ENCODE measurements around the gene NUDCD3.

Gene NUDCD3

DNA sequence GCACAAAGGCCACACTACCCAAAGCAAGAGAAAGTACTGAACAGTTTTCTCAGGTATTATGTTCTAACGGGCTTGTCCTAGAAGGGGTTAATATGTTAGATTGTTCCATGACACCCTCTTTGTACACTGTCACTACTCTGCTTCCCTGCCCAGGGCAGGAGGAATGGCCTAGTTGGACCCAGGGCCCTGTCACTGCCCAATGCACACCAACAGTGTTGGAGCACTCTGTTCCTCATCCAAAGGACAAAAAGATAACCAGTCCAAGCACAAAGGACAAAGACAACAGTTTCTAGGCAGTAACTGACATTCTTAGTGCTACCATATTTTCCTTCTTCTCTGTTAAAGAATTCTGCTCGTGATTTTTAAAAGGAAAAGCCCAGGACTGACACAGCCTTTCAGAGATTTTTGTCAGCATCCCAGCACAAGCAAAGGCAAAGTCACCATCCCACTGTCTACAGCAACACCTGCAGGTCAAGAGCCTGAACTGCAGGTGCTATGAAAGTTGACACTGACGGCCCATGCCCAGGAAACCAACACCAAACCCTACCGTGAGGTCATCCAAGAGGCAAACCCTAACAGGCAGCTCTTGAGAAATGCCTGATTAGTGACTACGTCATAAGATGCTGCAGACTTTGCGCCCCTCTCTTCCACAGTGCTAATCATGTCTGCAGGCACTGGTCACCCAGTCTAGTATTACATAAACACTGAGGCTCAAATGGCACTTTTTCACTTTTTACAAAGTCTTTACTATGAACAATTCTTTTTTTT lies 13.2 kb downstream of the NUDCD3 start:
- peak; percentile 56 to 76 for DNase-seq

- DNase-seq, result no peak
Observed at GRCh38 chr7:44476313-44476712, 14.1 kb downstream of the NUDCD3 start.

- no peak for DNase-seq
Observed at GRCh38 chr7:44473295-44473694, 17.2 kb downstream of the NUDCD3 start.

DNA sequence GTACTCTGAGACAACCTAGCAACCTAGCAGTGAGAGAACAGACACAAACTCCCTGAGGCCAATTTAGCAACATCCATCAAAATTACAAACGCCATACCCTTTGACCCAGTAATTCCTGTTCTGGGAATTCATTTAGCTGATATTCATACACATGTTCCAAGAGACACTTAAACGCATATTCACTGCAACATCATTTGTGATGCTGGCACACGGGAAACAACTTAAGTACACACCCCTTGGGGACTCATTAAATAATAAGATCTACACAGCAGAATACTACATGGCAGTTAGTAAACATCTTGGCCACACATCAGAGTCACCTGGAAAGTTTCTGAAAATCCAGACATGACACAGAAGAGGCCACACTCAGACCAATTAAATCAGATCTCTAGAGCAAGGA lies 17.6 kb downstream of the NUDCD3 start:
- no peak for DNase-seq

DNA sequence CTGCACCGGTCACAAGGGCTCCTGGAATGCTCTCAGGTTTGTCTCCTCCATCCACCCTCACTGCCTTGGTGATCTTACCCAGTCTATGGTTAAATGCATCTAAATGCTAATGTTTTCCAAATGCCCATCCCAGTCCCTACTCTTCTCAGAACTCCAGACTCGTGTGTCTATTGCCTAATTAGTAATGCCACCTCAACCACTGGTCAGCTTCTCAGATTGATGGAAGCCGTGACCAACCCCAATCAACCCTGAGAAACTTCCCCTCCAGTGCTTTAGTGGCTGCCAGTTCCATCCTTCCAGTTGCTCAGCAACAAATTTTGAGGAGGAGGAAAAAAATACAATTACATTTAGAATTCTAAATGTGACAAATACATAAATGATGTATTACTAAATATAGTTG lies 18.6 kb downstream of the NUDCD3 start:
- DNase-seq, result no peak

DNA sequence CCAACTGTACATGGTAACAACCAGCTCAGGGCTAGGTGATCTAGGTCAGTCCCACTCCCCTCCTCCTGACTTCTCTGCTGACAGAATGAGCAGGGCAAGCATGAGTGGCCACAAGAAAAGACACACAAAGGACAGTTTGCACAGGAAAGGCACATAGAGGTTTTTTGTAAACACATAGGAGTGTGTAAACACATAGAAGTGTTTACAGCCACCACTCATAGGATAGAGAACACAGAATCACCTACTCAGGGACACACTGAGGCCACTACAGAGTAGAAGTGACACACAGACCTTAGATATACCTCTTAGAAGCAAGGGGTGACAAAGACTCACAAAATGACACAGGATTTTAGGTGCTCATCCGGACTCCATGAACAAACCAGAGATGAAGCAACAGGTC lies 19.0 kb downstream of the NUDCD3 start:
- DNase-seq, result no peak

- no peak for DNase-seq
Observed at GRCh38 chr7:44470628-44471245, 19.7 kb downstream of the NUDCD3 start.

DNA sequence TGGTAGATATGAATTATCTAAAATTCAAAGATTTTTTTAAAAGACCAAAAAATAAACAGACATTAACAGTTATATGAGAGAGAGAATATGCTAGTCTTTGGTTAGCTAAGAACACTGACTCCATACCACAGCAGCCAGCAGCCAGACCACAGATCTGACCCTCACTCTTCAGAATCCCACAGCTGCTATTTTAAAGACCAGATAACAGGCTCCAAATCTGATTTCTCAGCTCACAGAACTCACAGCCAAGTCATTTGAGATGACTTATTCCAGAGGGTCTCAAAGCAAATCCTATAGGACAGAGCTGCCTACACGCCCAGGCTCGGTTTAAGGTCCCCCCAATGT lies 20.4 kb downstream of the NUDCD3 start:
- no peak for DNase-seq

GRCh38 chr7:44469461-44470134 lies 20.9 kb downstream of the NUDCD3 start:
- no peak for DNase-seq

DNA sequence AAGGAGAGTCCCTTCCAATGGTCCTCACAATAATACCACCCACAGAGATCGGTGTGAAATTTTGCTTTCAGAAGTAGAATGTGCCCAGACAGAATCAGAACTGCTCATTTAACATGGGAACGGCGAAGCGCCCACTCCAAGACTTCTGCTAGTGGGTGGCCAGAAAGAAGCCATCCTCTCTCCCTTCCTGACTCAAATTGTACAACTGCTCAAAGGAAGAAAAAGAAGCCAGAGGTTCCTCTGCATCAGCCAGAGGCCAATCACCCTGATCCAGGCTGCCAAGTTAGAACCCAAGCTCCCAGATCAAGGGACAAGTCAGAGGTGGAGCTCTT lies 23.3 kb downstream of the NUDCD3 start:
- no peak for DNase-seq

DNA sequence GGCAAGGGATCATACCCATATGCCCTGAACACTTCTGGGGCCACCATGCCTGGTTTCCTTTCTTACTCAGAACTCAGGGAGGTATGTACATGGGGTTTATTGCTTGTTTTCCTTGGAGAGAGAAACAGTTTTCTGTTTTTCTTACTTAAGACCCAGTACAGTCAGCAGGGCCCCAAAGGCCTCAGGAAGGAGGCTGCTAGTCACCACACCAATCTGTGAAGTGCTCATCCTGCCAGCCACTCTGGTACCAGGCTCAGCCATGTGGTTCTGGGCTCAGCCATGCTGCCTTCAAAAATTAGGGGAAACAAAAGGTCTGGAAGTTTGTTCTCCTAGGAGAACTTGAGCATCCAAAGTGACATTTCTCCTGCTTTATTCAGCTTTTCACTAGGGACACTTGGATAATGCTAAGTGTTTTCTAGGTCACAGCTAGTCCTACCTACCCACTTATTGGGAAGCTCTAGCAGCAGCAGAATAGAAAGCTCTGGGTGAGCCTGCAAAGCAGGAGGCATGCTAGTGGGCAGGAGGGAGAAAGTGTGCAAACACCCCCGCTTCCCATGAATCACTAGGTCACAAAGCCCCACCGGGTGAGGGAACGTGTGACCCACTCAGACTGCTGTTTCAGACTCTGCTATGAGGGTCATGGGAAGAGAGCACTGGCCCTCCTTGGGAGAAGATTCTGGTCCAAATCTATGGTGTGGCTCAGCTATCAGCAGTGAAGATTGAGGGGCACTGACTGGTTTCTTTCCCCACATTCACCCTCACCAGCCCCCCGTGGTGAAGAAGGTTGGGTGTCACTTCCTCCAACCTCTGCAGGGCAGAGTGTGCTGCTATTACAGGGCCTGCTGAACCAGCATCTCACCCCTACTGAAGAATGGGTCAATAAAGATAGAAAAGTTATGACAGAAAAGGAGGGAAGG lies 23.9 kb downstream of the NUDCD3 start:
- DNase-seq, result no peak

GRCh38 chr7:44465490-44465889 lies 25.0 kb downstream of the NUDCD3 start:
- DNase-seq, result no peak

- DNase-seq, result no peak
Observed at GRCh38 chr7:44463169-44463808, 27.2 kb downstream of the NUDCD3 start.

GRCh38 chr7:44461387-44461786 lies 29.1 kb downstream of the NUDCD3 start:
- DNase-seq, result peak in 1 of 2 donors; percentile 19

DNA sequence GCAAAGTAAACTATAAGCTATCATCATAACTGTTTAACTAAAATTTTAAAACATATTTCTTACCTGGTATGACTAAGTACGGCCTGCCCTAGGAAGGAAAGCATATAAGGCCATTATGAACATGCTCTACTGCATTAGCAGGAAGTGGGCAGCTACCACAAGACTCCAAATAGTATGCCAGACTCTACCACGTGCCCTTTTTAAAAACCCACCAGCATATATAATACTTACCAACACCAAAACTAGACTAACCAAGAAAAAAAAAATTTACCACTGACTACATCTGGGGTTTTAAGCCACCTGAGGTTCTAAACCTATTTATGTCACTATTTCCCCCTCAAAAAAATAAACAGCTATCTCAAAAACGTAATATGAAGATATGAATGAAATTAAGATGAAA lies 30.1 kb downstream of the NUDCD3 start:
- peak; percentile 46 to 77 for DNase-seq

DNA sequence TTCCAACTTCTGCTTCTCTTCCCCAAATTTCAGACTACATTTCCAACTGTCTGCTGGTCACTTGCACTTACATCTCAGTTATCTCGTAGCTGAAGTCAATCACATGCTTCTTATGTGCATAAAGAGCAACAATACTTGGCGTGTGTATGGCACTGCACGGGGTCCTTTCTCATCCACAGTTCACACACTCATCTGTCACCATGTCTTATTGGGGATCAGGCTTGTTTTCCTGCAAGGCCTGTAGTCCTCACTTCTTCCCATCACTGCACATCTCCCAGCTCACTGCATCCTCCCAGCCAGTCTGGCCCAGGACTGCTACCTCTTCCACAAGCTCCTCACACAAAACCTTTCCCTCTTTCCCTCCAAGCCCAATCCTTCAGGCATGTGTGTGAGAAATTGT lies 35.3 kb downstream of the NUDCD3 start:
- no peak for DNase-seq

GRCh38 chr7:44454348-44454747 lies 36.1 kb downstream of the NUDCD3 start:
- no peak for DNase-seq

GRCh38 chr7:44451123-44451522 lies 39.3 kb downstream of the NUDCD3 start:
- DNase-seq, result no peak

DNA sequence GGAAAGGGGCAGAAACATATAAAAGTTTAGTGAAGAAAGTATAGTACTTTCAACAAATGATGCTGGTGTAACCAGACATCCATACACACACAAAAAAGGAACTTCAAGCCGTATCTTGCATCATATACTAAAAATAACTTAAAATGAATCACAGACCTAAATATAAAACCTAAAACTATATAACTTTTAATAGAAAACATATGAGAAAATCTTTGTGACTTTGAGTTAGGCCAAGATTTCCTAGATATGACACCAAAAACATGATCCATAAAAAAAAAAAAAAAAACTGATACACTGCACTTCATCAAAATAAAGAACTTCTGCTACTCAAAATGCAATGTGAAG lies 40.9 kb downstream of the NUDCD3 start:
- no peak for DNase-seq

DNA sequence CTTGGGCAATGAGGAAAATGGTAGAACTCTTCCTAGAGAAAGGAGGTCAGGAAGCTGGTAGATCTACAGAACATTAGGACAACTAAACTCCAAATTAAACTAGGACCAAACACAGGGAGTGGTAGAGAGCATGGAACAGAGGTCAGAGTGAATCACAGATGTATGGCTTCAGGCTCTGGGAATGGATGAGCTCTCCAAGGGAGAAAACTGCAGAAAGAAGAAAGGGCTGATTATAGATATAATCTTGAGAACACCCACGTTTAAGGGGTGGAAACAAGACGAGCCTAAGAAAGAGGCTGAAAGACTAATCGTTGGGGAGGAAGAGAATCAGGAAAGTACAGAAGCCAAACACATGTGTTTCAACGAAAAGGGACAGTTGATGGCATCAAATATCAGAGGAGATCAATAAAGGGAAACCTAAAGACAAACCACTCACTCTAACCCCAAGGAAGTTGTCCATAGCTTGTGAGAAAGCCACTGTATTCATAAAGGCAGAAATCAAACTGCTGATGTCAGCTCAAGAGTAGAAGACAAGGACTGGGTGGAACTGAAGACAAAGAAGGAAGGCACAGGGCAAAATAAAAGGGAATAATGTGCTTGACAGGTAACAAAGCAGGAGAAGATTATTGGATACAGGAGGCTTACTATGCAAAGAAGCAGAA lies 41.4 kb downstream of the NUDCD3 start:
- DNase-seq, result no peak

- no peak for DNase-seq
Observed at GRCh38 chr7:44447874-44448425, 42.5 kb downstream of the NUDCD3 start.

Measured in CD4-positive, alpha-beta T cell treated with Interferon alpha-2 for 1 hour (primary cell).